SK-N-SH (cell line): Measurements from ENCODE around the gene CD28. TPM values are rescaled to one million over a fixed set of nuclear protein-coding genes. Genes with fewer than 3 reads are reported as not detected.
"Not testable (repeated sequence)": the region's sequence is repeated elsewhere in the genome, so short reads cannot be mapped to it uniquely, and the experiment has no call there.

Experiments
- CTCF ChIA-PET: fragments of 300-600, 350-600 bp; formaldehyde crosslinking; extraction: SDS; loops from one replicate; lab custom pipeline; 2021; lab: Yijun Ruan, JAX
- POLR2A ChIA-PET: fragments of 350-600 bp; sonication (Branson Sonifier 250); formaldehyde crosslinking; extraction: SDS; loops from one replicate; lab custom pipeline; 2020; ENCODE audit warnings: antibody characterized with exemption, inconsistent platforms; lab: Yijun Ruan, JAX
- DNase-seq: peaks from one replicate; pipeline ENCODE4 v3.0.0; 2012
- H2AFZ ChIP-seq: fragments of 200-600 bp; sonication (generic); 2 replicates; pipeline ENCODE4 v1.8.1; 2016; ENCODE audit warnings: antibody characterized with exemption, mild to moderate bottlenecking, low read depth
- H3F3A ChIP-seq: fragments of 200-600 bp; sonication (generic); replicated peaks from 2 replicates; pipeline ENCODE3; 2016; ENCODE audit warnings: antibody characterized with exemption, mild to moderate bottlenecking; ENCODE audit not compliant: insufficient read depth
- H3K27ac ChIP-seq, 2 experiments: fragments of 200-500 bp in 1 of 2; fragments of 200-600 bp in 1 of 2; sonication (Bioruptor generic) in 1 of 2; sonication (generic), shearing (Covaris generic) in 1 of 2; 2 replicates each; pipeline versions ENCODE4 v1.5.1 to v1.6.1; 2014 to 2016; ENCODE audit warnings: low read depth in 2 of 2, inconsistent platforms in 1 of 2, low read length in 1 of 2, mild to moderate bottlenecking in 1 of 2, mixed read lengths in 1 of 2
- H3K27me3 ChIP-seq: fragments of 200-600 bp; sonication (generic), shearing (Covaris generic); 2 replicates; pipeline ENCODE4 v1.6.1; 2016; ENCODE audit warnings: mixed run types; ENCODE audit not compliant: insufficient read depth
- H3K36me3 ChIP-seq, 2 experiments: fragments of 200-500 bp in 1 of 2; fragments of 200-600 bp in 1 of 2; sonication (Bioruptor generic) in 1 of 2; sonication (generic) in 1 of 2; replicated peaks in 1 of 2; 2 replicates each; pipeline versions ENCODE3 to v1.5.1; 2014 to 2016; ENCODE audit warnings: low read length in 1 of 2, mild to moderate bottlenecking in 1 of 2; ENCODE audit not compliant: insufficient read depth in 2 of 2, control insufficient read depth in 1 of 2
- H3K4me1 ChIP-seq, 2 experiments: fragments of 200-500 bp in 1 of 2; fragments of 200-600 bp in 1 of 2; sonication (Bioruptor generic) in 1 of 2; sonication (generic), shearing (Covaris generic) in 1 of 2; 2 replicates each; pipeline versions ENCODE4 v1.5.1 to v1.6.1; 2014 to 2016; ENCODE audit warnings: low read depth in 1 of 2, low read length in 1 of 2, mixed run types in 1 of 2; ENCODE audit not compliant: insufficient read depth in 2 of 2, control insufficient read depth in 1 of 2
- H3K4me2 ChIP-seq: fragments of 200-600 bp; sonication (generic), shearing (Covaris generic); 2 replicates; pipeline ENCODE4 v1.6.1; 2017; ENCODE audit warnings: mixed run types
- H3K4me3 ChIP-seq, 2 experiments: fragments of 200-500 bp in 1 of 2; fragments of 200-600 bp in 1 of 2; sonication (Bioruptor generic) in 1 of 2; sonication (generic), shearing (Covaris generic) in 1 of 2; 2 replicates each; pipeline versions ENCODE4 v1.5.1 to v1.8.1; 2014 to 2016; ENCODE audit warnings: low read depth in 2 of 2, inconsistent platforms in 1 of 2, low read length in 1 of 2, mild to moderate bottlenecking in 1 of 2, mixed read lengths in 1 of 2, moderate library complexity in 1 of 2
- H3K79me2 ChIP-seq: fragments of 200-600 bp; sonication (generic); 2 replicates; pipeline ENCODE4 v1.8.1; 2017; ENCODE audit warnings: mild to moderate bottlenecking; ENCODE audit not compliant: insufficient read depth
- H3K9ac ChIP-seq: fragments of 200-600 bp; sonication (generic); 2 replicates; pipeline ENCODE4 v1.6.1; 2017; ENCODE audit warnings: mixed run types
- H3K9me2 ChIP-seq: fragments of 200-600 bp; sonication (generic); 2 replicates; pipeline ENCODE4 v1.6.1; 2017; ENCODE audit warnings: mixed run types
- H3K9me3 ChIP-seq: fragments of 200-600 bp; sonication (generic); 2 replicates; pipeline ENCODE4 v1.6.1; 2017; ENCODE audit warnings: mixed run types, mild to moderate bottlenecking, moderate library complexity
- H4K20me1 ChIP-seq: fragments of 200-600 bp; sonication (generic); 2 replicates; pipeline ENCODE4 v1.6.1; 2017; ENCODE audit warnings: mild to moderate bottlenecking, mixed run types; ENCODE audit not compliant: insufficient read depth
- EZH2phosphoT487 ChIP-seq: fragments of 200-600 bp; sonication (generic); IDR thresholded peaks from 2 replicates; pipeline ENCODE4 v1.6.1; 2017; ENCODE audit warnings: low read depth, mixed run types, mild to moderate bottlenecking, antibody characterized with exemption, moderate library complexity, borderline replicate concordance
- FOSL2 ChIP-seq: IDR thresholded peaks from 2 replicates; pipeline ENCODE4 v1.4.0; 2012; ENCODE audit warnings: low read depth, mild to moderate bottlenecking, moderate library complexity, borderline replicate concordance
- FOXJ3 ChIP-seq: sonication (generic); formaldehyde crosslinking; IDR thresholded peaks from 2 replicates; pipeline ENCODE4 v1.5.1; 2020; ENCODE audit warnings: mild to moderate bottlenecking, missing genetic modification reagents
- FOXM1 ChIP-seq: IDR thresholded peaks from 2 replicates; pipeline ENCODE4 v1.4.0; 2012; ENCODE audit warnings: low read depth, mild to moderate bottlenecking
- GABPA ChIP-seq: IDR thresholded peaks from 2 replicates; pipeline ENCODE4 v1.4.0; 2012; ENCODE audit warnings: low read depth, mild to moderate bottlenecking
- GATA2 ChIP-seq: sonication (generic); formaldehyde crosslinking; IDR thresholded peaks from 2 replicates; pipeline ENCODE4 v1.5.0; 2020; ENCODE audit warnings: mild to moderate bottlenecking, missing genetic modification reagents
- MAX ChIP-seq: IDR thresholded peaks from 2 replicates; pipeline ENCODE4 v1.4.0; 2012; ENCODE audit warnings: low read depth
- MXI1 ChIP-seq: IDR thresholded peaks from 2 replicates; pipeline ENCODE4 v1.6.1; 2012; ENCODE audit warnings: mild to moderate bottlenecking, low read depth, low read length, improper control_type of control experiment
- NFIC ChIP-seq: IDR thresholded peaks from 2 replicates; pipeline ENCODE4 v1.4.0; 2012; ENCODE audit warnings: borderline replicate concordance
- REST ChIP-seq: IDR thresholded peaks from 2 replicates; pipeline ENCODE4 v1.6.1; 2012; ENCODE audit warnings: mild to moderate bottlenecking, low read depth, low read length, moderate library complexity
- SIN3A ChIP-seq: IDR thresholded peaks from 2 replicates; pipeline ENCODE4 v1.6.1; 2012; ENCODE audit warnings: low read depth, mild to moderate bottlenecking, low read length, moderate library complexity, borderline replicate concordance
- SMC3 ChIP-seq: IDR thresholded peaks from 2 replicates; pipeline ENCODE4 v1.6.1; 2012; ENCODE audit warnings: low read depth, low read length, improper control_type of control experiment
- TCF12 ChIP-seq: IDR thresholded peaks from 2 replicates; pipeline ENCODE4 v1.4.0; 2012
- WGBS: methylation state at CpG from one replicate; pipeline ENCODE4 v1.1.6; 2017; ENCODE audit warnings: low lambda C conversion rate; 5-methylcytosine and 5-hydroxymethylcytosine counted together
- polyA plus RNA-seq, 3 experiments: library from polyadenylated mRNA; depleted of rRNA; stranded (reverse); fragments of >200 nt; gene quantifications; 2 replicates each; pipeline ENCODE4 v1.2.3, GENCODE V29; 2012

The CD28 gene
- polyA plus RNA-seq, 1 of the 3 experiments (the other 2 are of a cell fraction), result 0.05 TPM

GRCh38 chr2:203697190-203697589 is 9.2 kb upstream of the CD28 start:
- no peak for DNase-seq
- Histone ChIP-seq H3K27me3 (no peaks in the 10 kb centered on the region), H3K4me2 (no peak overlapping the region), H3K27ac (no peak overlapping the region), H3K9me3 (no peaks in the 10 kb centered on the region), H4K20me1 (no peaks in the 10 kb centered on the region), H3K4me1 (no peaks in the 10 kb centered on the region), H3K4me3 (no peak overlapping the region), H3K9me2 (no peaks in the 10 kb centered on the region), H3F3A (no peaks in the 10 kb centered on the region), H3K79me2 (no peaks in the 10 kb centered on the region), H3K9ac (no peak overlapping the region), H2AFZ (no peak overlapping the region), H3K36me3 (no peaks in the 10 kb centered on the region)
- 83% methylated on average over 1 of the region's 1 CpG for WGBS
- ChIA-PET CTCF (interaction anchor here (1.0 kb wide), 1 partner anchor 13 kb away, joined by 3 read pairs; no protein-coding TSS in a partner anchor), POLR2A (no interaction called here)
- no peak for TF ChIP-seq TCF12
- TF ChIP-seq REST, result no peak
- TF ChIP-seq NFIC, result no peak
- no peak for TF ChIP-seq MXI1
- no peak for TF ChIP-seq SIN3A
- TF ChIP-seq GABPA, result no peak
- TF ChIP-seq GATA2 (CRISPR knock-in tag), result no peak
- TF ChIP-seq SMC3, result no peak
- no peak for TF ChIP-seq FOXM1
- no peak for TF ChIP-seq EZH2phosphoT487
- TF ChIP-seq FOXJ3, result no peak
- TF ChIP-seq MAX, result no peak
- no peak for TF ChIP-seq FOSL2

GRCh38 chr2:203697763-203698162 is 8.7 kb upstream of the CD28 start:
- H3K36me3 ChIP-seq, H3K4me3 ChIP-seq, H3K9me2 ChIP-seq, H3K27me3 ChIP-seq, POLR2A ChIA-PET, H3K9me3 ChIP-seq, H3F3A ChIP-seq, H3K4me1 ChIP-seq, H4K20me1 ChIP-seq, H2AFZ ChIP-seq, H3K4me2 ChIP-seq, H3K27ac ChIP-seq, H3K9ac ChIP-seq, H3K79me2 ChIP-seq, DNase-seq: not testable (repeated sequence)
- WGBS, result 60% methylated on average over 2 of the region's 2 CpGs
- CTCF ChIA-PET, result interaction anchor here (1.0 kb wide), 1 partner anchor 14 kb away, joined by 3 read pairs; no protein-coding TSS in a partner anchor

- H3K4me3 ChIP-seq, POLR2A ChIA-PET, CTCF ChIA-PET, H3K9me2 ChIP-seq, H2AFZ ChIP-seq, H3K9ac ChIP-seq, H3K9me3 ChIP-seq, H3K27ac ChIP-seq, DNase-seq, H3F3A ChIP-seq, H3K36me3 ChIP-seq, H3K4me2 ChIP-seq, H3K4me1 ChIP-seq, H3K27me3 ChIP-seq, H3K79me2 ChIP-seq, H4K20me1 ChIP-seq: not testable (repeated sequence)
- WGBS, result 61% methylated on average over 5 of the region's 5 CpGs
These were observed 8.0 kb upstream of the CD28 start for GRCh38 chr2:203698410-203698809.
